LNCaP clone FGC (cell line): ENCODE measurements around the gene ADAMTS15.

ENCODE experiments used
- DNase-seq: peaks from one replicate; pipeline ENCODE4 v3.0.0-alpha.2; 2011; ENCODE audit warnings: low read depth
- H3K4me3 ChIP-seq: 2 replicates; pipeline ENCODE4 v1.5.1; 2011; ENCODE audit warnings: mild to moderate bottlenecking, low read depth, low read length, control low read depth
- TF ChIP-seq, protein P1 (sequence below): IDR thresholded peaks from 2 replicates; pipeline ENCODE4 v1.5.1; 2012; ENCODE audit warnings: mild to moderate bottlenecking; ENCODE audit not compliant: control insufficient read depth, insufficient read depth; ENCODE audit errors: extremely low read depth

Gene ADAMTS15

DNA sequence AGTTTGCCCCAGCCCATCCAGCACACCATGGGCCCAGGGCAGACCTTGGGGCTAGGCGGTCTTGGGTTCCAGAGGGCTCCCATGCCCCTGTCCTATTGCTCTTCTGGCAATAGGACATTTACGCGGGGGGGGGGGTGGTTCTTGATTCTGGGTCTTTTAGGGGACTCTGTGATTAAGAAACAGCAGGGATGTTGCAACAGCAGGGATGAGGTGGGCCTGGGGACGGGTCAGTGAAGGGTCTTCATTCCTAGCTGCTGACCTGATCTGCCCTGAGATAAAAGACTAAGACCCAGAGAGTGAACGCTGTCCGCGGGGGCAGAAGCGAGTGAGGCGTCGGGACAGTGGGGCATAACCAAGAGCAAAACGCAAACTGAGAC is 418 bp upstream of the ADAMTS15 start:
- peak overlapping the region; percentile 52 for H3K4me3 ChIP-seq

DNA sequence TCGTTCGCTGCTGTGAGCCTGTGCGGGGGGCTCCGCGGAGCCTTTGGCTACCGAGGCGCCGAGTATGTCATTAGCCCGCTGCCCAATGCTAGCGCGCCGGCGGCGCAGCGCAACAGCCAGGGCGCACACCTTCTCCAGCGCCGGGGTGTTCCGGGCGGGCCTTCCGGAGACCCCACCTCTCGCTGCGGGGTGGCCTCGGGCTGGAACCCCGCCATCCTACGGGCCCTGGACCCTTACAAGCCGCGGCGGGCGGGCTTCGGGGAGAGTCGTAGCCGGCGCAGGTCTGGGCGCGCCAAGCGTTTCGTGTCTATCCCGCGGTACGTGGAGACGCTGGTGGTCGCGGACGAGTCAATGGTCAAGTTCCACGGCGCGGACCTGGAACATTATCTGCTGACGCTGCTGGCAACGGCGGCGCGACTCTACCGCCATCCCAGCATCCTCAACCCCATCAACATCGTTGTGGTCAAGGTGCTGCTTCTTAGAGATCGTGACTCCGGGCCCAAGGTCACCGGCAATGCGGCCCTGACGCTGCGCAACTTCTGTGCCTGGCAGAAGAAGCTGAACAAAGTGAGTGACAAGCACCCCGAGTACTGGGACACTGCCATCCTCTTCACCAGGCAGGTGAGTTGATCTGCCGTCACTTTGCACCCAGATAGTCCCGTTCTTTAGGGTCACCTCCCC is 1.0 kb downstream of the ADAMTS15 start:
- TF ChIP-seq, protein P1, sequence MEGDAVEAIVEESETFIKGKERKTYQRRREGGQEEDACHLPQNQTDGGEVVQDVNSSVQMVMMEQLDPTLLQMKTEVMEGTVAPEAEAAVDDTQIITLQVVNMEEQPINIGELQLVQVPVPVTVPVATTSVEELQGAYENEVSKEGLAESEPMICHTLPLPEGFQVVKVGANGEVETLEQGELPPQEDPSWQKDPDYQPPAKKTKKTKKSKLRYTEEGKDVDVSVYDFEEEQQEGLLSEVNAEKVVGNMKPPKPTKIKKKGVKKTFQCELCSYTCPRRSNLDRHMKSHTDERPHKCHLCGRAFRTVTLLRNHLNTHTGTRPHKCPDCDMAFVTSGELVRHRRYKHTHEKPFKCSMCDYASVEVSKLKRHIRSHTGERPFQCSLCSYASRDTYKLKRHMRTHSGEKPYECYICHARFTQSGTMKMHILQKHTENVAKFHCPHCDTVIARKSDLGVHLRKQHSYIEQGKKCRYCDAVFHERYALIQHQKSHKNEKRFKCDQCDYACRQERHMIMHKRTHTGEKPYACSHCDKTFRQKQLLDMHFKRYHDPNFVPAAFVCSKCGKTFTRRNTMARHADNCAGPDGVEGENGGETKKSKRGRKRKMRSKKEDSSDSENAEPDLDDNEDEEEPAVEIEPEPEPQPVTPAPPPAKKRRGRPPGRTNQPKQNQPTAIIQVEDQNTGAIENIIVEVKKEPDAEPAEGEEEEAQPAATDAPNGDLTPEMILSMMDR = no peak
- H3K4me3 ChIP-seq = peak overlapping the region; percentile 52
- DNase-seq = no peak

More for the DNA sequence above, 418 bp upstream of the ADAMTS15 start:
- no peak for DNase-seq
- TF ChIP-seq, protein P1 = no peak

DNA sequence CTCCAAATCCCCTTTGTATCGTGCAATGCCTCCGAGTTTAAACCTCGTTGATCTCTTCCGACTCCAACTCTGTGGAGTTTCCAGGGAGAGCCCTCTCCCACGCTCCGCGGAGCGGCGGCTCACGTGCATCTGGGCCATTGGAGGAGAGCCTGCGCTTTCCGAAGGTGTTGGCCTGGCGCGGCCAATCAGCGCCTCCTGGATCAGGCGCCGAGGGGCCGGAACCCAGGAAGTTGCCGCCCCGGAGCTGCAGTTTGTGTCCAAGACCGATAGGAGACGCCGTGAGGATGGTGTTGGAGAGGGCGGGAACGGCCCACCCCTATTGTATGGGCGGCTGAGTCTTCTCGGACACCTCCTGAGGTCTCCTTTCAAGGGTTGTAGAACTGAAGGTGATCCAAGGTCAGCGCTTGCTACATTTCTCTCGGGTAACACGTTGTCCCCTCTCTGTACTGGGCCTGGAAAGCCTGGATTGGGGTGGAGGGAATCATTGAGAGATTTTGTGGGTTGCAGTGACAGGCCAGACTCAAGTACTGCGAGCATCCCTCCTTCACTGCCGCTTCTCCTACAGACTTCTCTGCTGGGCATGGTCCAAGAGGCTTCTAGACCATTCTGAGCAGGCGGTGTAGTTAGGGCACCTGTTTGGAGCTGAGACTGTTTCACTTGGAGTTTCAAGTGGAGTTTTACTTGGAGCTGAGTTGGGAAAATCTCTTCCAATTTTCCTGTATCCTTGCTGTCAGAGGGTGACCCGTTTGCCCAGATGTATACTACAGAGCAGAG is 1.7 kb downstream of the ADAMTS15 start:
- TF ChIP-seq, protein P1 = no peak
- DNase-seq = no peak
- H3K4me3 ChIP-seq = no peak overlapping the region

DNA sequence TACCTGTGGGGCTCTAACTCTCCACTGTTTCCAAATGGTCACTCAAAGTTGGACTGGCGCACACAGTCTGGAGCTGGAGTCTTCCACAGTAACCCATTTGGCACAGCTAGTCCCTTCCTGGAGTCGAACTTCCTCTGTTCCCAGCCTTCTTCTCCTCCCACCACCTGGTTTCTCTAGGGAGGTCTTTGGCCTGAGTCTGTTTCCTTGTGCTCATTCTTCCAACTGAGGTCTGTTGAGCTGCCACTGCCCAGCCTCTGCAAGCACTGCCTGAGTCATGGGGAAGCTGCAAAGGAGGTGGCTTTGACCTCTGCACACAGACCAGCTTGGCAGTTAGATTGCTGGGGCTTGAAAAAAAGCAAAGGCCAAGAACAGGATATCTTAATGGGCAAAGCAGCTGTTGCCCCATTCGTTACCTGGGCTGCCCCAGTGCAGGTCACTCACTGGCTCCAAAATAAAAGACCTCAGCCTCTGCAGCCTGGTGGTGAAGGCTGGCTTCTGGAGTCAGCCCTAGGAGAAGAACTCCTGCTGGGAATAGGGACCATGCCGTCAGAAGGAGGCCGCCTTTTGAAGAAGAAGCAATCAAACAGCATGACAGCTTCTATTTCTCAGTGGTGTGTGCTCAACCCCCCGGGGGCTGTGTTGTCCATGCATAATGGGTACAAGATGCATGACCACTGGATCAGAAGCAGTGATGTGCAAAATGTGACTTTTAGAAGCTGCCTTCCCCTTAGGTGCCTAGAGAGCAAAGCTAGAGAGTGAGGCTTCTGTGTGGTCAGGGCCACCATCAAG is 3.0 kb downstream of the ADAMTS15 start:
- DNase-seq = no peak
- TF ChIP-seq, protein P1 = no peak
- H3K4me3 ChIP-seq = no peak overlapping the region

DNA sequence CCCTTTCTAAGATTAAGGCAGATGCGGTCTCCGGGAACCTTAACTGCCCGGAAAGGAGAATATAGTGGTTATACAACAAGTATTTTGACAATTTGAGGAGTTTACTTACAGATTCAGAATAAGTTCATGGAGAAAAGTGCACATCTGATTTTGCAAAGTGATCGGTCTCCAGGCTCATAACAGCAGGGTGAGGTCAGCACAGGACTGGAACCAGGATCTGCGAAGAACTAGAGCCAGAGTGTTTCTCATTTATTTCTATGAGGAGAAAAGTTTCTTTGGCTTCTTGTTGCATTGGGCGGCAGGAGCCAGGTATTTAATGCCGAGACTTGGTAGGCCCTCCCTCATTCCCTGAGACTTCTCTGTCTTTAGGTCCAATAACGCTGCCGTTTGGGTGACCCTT is 3.7 kb downstream of the ADAMTS15 start:
- TF ChIP-seq, protein P1 = no peak
- DNase-seq = no peak
- H3K4me3 ChIP-seq = no peak overlapping the region

DNA sequence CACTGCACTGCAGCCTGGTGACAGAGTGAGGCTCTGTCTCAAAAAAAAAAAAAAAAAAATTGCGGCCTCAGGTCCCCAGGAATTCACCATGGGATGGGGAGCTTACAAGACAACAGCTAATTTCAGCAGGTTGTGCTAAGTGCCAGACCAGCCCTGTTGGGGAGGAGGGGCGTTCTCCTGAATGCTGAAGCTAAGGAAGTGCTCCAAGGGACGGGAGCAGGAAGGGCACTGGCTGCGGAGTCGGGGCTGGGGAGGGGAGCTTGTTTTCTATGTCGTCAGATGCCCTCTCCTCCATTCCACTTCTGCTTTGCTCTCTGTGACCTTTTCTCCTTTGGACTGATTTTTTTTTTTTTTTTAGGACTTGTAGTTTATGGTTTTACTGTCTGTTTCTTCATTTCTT is 4.5 kb downstream of the ADAMTS15 start:
- no peak for DNase-seq
- TF ChIP-seq, protein P1 = no peak
- H3K4me3 ChIP-seq = no peak overlapping the region
